ENCODE results near the gene CASZ1. TPM values are rescaled to one million over a fixed set of nuclear protein-coding genes. Genes with fewer than 3 reads are reported as not detected.

The CASZ1 gene
- total and polyA plus RNA-seq, 5 donors from 2014 or later, result 0.57 to 55.1 (median 1.1) TPM

DNA sequence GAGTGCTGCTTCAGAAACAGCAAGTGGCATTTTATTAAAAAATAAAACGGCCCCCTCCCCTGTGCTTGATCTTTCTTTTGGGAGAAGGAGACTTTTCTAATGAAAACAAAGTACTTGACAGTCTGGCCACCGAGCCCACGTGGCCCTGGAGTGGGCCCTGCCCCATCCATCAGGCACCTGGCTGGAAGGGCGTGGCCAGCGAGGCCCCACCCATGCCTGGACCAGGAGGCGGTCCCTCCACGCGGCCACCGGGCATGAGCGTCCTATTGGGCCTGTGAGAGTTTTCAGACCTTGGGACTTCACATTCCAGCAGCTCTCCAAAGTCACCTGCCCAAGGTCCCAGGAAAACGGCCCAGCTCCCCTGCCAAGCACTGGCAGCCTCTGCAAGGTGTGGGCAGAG, 144.7 kb downstream of the CASZ1 start:
- DNase-seq, result no peak
- H3K27ac ChIP-seq (ENCODE audit: insufficient read depth, low read length, poor library complexity, severe bottlenecking), result no peak overlapping the region
- H3K4me1 ChIP-seq (ENCODE audit: control insufficient read depth, insufficient read depth, low read length, poor library complexity, severe bottlenecking), result no peaks in the 10 kb centered on the region
- H3K27me3 ChIP-seq (ENCODE audit: control insufficient read depth, insufficient read depth, low read length), result no peaks in the 10 kb centered on the region
- no peaks in the 10 kb centered on the region for H3K36me3 ChIP-seq (ENCODE audit: control insufficient read depth, insufficient read depth, low read length)
- no peak for ATAC-seq (ENCODE audit: low read depth in 2 of 2)
- no peak overlapping the region for H3K27ac Mint-ChIP-seq
- H3K27me3 Mint-ChIP-seq, result no peaks in the 10 kb centered on the region
- H3K4me1 Mint-ChIP-seq, result no peaks in the 10 kb centered on the region
- no peak overlapping the region for H3K4me3 ChIP-seq (ENCODE audit: low read depth, low read length)
- no peaks in the 10 kb centered on the region for H3K9me3 ChIP-seq (ENCODE audit: control insufficient read depth in 2 of 2, low read length in 2 of 2)
- H3K4me3 Mint-ChIP-seq, result no peak overlapping the region
- H3K36me3 Mint-ChIP-seq, result peaks cover 9% of the 10 kb centered on the region
- no peaks in the 10 kb centered on the region for H3K9me3 Mint-ChIP-seq

DNA sequence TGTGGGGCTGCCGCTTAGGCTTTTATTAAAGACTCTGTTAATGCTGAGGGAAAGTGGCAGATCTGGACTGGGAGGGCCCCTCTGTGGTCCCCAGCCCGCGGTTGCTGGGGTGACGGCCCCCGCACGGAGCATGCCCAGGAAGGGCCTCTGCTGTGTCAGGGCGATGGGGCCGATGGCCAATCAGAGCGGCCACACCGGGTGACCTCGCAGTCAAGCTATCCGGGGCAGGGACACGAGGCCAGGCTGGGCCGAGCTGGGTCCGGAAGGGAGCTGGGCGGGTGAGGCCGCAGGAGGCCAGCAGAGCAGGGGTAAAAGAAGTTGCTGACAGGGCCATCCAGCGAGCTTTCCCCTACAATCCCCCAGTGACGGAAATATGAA, 145.1 kb downstream of the CASZ1 start:
- Histone ChIP-seq H3K4me3 (ENCODE audit: low read depth, low read length) (no peak overlapping the region), H3K27ac (ENCODE audit: insufficient read depth, low read length, poor library complexity, severe bottlenecking) (no peak overlapping the region), H3K27me3 (ENCODE audit: control insufficient read depth, insufficient read depth, low read length) (no peaks in the 10 kb centered on the region), H3K36me3 (ENCODE audit: control insufficient read depth, insufficient read depth, low read length) (no peaks in the 10 kb centered on the region), H3K4me1 (ENCODE audit: control insufficient read depth, insufficient read depth, low read length, poor library complexity, severe bottlenecking) (no peaks in the 10 kb centered on the region), H3K9me3 (ENCODE audit: control insufficient read depth in 2 of 2, low read length in 2 of 2) (no peaks in the 10 kb centered on the region)
- no peak overlapping the region for H3K4me3 Mint-ChIP-seq
- H3K9me3 Mint-ChIP-seq, result no peaks in the 10 kb centered on the region
- no peaks in the 10 kb centered on the region for H3K4me1 Mint-ChIP-seq
- no peak for DNase-seq
- peaks cover 9% of the 10 kb centered on the region for H3K36me3 Mint-ChIP-seq
- H3K27me3 Mint-ChIP-seq, result no peaks in the 10 kb centered on the region
- ATAC-seq (ENCODE audit: low read depth in 2 of 2), result no peak
- H3K27ac Mint-ChIP-seq, result no peak overlapping the region

DNA sequence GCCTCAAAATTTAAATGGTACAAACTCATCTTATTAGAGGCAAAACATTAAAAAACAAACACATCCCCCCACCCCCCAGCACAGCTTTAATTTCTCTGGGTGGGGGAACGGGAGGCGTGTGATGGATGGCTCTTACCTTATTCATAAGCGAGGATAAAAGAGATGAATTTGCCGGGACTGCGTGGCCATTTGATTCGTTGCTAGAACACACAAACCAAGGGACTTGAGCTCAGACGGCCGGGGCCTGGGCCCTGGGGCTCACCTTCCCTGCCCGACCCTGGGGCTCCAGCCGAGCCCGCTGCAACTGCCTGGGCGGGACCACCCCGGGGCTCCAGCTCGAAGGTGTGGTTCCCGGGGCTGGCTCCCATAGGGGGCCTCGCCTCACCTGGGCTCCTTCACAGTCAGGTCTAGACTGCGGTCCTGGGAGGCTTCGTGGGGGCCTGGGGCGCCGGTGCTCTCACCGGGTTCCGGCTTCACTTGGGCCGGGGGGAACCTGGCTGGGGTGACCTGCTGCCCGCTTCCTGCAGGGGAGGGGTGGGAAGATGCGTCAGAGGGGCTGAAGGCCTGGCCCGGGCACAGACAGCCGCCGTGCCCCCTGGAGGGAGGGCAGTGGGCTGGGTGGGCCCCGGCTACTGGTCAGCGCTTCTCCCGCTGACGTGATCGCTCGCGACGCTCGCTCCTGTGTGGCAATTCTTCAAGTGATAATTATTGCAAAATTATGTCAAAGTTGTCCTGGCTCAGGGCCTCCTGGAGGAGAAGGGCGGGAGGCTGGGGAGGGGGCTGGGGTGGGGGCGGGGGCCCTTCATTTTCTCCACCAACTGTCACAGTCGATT, 145.7 kb downstream of the CASZ1 start:
- Mint-ChIP-seq H3K27me3 (no peaks in the 10 kb centered on the region), H3K4me3 (no peak overlapping the region), H3K36me3 (peaks cover 5% of the 10 kb centered on the region), H3K27ac (no peak overlapping the region), H3K9me3 (no peaks in the 10 kb centered on the region), H3K4me1 (no peaks in the 10 kb centered on the region)
- Histone ChIP-seq H3K36me3 (ENCODE audit: control insufficient read depth, insufficient read depth, low read length) (no peaks in the 10 kb centered on the region), H3K27me3 (ENCODE audit: control insufficient read depth, insufficient read depth, low read length) (no peaks in the 10 kb centered on the region), H3K4me3 (ENCODE audit: low read depth, low read length) (no peak overlapping the region), H3K27ac (ENCODE audit: insufficient read depth, low read length, poor library complexity, severe bottlenecking) (no peak overlapping the region), H3K9me3 (ENCODE audit: control insufficient read depth in 2 of 2, low read length in 2 of 2) (no peaks in the 10 kb centered on the region), H3K4me1 (ENCODE audit: control insufficient read depth, insufficient read depth, low read length, poor library complexity, severe bottlenecking) (no peaks in the 10 kb centered on the region)
- no peak for DNase-seq
- ATAC-seq (ENCODE audit: low read depth in 2 of 2), result no peak

DNA sequence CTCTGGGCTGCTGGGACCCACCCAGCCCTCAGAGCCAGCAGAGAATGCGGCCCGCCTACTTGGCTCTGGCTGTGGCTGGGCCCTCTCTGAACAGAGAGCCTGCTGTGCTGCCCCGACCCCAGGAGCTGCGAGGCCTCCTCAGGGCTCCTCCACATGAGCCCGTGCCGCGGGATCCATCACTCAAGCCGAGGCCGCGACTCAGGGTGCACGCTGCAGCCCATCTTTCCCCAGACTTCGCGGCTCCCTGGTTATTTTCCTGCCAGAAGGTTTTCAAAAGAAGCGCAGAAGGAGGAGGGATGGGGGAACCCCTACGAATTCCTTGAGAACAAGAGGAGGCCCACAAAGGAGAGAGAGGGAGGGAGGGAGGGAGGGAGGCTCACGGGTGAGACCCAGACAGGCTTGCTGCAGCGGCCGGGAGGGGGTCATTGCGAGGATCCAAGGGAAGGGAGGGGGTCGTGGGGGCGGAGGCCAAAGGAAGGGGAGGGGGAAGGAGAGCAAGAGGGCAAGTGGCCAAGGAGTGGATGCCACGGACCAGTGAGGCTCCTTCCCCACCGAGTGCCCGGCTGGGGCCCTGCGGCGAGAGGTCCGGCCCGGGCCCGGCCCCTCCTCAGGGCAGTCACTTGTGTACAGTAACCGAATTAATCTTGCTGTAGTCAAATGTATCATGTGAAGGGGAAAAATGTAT, 146.8 kb downstream of the CASZ1 start:
- Histone ChIP-seq H3K4me3 (ENCODE audit: low read depth, low read length) (no peak overlapping the region), H3K27ac (ENCODE audit: insufficient read depth, low read length, poor library complexity, severe bottlenecking) (no peak overlapping the region), H3K36me3 (ENCODE audit: control insufficient read depth, insufficient read depth, low read length) (peaks cover 3% of the 10 kb centered on the region), H3K4me1 (ENCODE audit: control insufficient read depth, insufficient read depth, low read length, poor library complexity, severe bottlenecking) (no peaks in the 10 kb centered on the region), H3K27me3 (ENCODE audit: control insufficient read depth, insufficient read depth, low read length) (no peaks in the 10 kb centered on the region), H3K9me3 (ENCODE audit: control insufficient read depth in 2 of 2, low read length in 2 of 2) (no peaks in the 10 kb centered on the region)
- no peaks in the 10 kb centered on the region for H3K27me3 Mint-ChIP-seq
- H3K4me3 Mint-ChIP-seq, result no peak overlapping the region
- DNase-seq (no peak), ATAC-seq (ENCODE audit: low read depth in 2 of 2) (no peak)
- peaks cover 5% of the 10 kb centered on the region for H3K36me3 Mint-ChIP-seq
- no peaks in the 10 kb centered on the region for H3K9me3 Mint-ChIP-seq
- H3K4me1 Mint-ChIP-seq, result no peaks in the 10 kb centered on the region
- H3K27ac Mint-ChIP-seq, result no peak overlapping the region

DNA sequence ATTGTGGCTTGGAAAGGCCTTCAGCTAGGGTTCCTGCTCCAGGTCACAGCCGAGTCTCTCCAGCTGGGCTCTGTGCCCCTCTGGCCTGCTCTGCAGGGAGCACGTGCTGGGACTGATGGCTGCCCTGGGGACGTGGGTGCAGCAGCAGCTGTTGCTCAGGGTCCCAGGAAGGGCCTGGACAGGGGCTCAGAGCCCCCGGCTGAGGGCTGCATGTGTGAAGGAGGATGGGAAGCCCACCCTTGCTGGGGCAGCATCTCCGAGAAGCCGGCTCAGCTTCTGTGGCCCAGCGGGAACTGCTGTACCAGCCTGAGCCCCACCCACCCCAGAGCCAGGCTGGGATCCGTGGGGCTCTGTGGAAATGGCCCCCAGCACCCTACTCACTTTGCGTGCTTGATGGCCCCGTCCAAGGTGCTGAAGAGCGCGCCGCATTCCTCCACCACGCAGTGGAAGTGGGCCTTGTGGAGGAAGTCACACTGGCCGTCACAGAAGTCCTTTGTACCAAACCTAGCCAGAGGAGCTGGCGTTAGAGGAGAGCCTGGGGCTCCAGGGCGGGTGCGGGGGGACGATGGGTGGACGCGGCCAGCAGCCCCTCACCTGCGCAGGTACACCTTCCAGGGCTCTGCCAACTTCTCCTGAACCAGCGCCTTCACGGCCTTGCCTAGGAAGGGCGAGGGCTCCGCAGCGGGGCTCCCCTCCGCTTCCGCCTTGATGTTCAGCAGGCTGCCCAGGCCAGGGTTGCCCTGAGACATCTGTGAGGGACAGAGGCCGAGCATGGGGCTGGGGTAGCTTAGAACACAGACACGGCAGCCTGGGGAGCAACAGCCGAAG, 147.5 kb downstream of the CASZ1 start:
- Histone ChIP-seq H3K27ac (ENCODE audit: insufficient read depth, low read length, poor library complexity, severe bottlenecking) (no peak overlapping the region), H3K36me3 (ENCODE audit: control insufficient read depth, insufficient read depth, low read length) (peaks cover 3% of the 10 kb centered on the region), H3K9me3 (ENCODE audit: control insufficient read depth in 2 of 2, low read length in 2 of 2) (no peaks in the 10 kb centered on the region), H3K4me1 (ENCODE audit: control insufficient read depth, insufficient read depth, low read length, poor library complexity, severe bottlenecking) (no peaks in the 10 kb centered on the region), H3K27me3 (ENCODE audit: control insufficient read depth, insufficient read depth, low read length) (no peaks in the 10 kb centered on the region), H3K4me3 (ENCODE audit: low read depth, low read length) (no peak overlapping the region)
- Mint-ChIP-seq H3K9me3 (no peaks in the 10 kb centered on the region), H3K4me3 (no peak overlapping the region), H3K27me3 (no peaks in the 10 kb centered on the region), H3K36me3 (peaks cover 4% of the 10 kb centered on the region), H3K4me1 (no peaks in the 10 kb centered on the region), H3K27ac (no peak overlapping the region)
- DNase-seq (no peak), ATAC-seq (ENCODE audit: low read depth in 2 of 2) (no peak)

DNA sequence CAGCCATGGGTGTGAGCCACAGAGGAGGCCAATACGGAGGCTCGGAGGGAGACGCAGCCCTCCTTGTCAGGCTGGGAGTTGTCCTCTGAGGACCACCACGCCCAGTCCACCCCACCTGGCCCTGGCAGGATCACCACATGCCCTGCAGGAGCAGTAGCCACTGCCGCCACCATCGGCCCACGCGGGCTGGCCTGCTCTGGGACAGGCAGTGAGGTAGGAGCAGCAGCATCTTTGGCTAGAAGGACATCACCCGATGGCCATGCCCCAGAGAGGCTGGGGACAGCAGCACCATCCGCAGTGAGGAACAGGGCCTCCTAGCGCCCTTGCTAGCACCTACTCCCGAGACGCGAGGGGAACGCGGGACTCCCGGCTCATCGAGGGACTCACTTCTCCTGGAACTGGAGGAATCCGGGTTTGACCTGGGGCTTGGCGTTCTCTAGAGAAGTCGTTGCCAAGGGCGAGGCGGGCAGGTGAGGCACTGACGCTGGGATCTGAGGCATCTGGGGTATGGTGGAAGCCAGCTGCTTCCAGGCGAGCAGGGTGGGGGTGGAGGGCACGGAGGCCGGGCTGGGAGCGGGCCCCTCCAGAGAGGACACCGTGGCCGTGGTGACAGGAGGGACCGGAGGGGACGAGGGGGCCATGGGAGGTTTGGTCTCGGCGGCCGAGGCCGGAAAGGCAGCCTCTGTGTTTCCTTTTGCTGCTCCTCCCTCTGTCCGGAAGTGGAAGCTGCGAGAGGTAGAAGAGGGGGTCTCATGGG, 148.9 kb downstream of the CASZ1 start:
- Mint-ChIP-seq H3K9me3 (no peaks in the 10 kb centered on the region), H3K36me3 (no peaks in the 10 kb centered on the region), H3K4me3 (no peak overlapping the region), H3K4me1 (no peaks in the 10 kb centered on the region), H3K27me3 (no peaks in the 10 kb centered on the region), H3K27ac (no peak overlapping the region)
- DNase-seq (no peak), ATAC-seq (ENCODE audit: low read depth in 2 of 2) (no peak)
- Histone ChIP-seq H3K27me3 (ENCODE audit: control insufficient read depth, insufficient read depth, low read length) (no peaks in the 10 kb centered on the region), H3K36me3 (ENCODE audit: control insufficient read depth, insufficient read depth, low read length) (peaks cover 3% of the 10 kb centered on the region), H3K9me3 (ENCODE audit: control insufficient read depth in 2 of 2, low read length in 2 of 2) (no peaks in the 10 kb centered on the region), H3K4me3 (ENCODE audit: low read depth, low read length) (no peak overlapping the region), H3K27ac (ENCODE audit: insufficient read depth, low read length, poor library complexity, severe bottlenecking) (no peak overlapping the region), H3K4me1 (ENCODE audit: control insufficient read depth, insufficient read depth, low read length, poor library complexity, severe bottlenecking) (no peaks in the 10 kb centered on the region)

DNA sequence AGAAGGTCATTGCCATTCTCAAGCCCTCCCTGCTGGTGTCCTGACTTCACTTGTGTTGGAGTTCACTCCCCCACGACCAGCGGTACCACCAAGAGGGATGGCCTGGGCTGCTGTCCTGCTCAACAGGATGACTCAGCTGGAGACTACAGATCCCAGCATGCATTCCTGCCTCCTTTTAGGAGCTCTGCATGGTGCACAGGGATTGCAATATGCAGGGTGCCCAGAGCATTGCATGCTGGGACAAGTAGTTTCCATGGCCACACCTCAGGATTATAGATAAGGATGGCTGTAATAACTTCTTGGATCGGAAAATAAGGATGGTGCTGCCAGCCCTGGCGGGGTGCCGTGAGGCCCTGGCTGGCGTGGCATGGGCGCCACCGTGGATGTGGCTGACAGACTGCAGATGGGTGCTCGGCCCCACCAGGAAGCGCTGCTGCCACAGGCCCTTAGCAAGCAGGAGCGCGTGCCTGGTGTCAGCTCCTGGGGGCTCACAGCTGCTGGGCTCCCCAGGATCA, 150.0 kb downstream of the CASZ1 start:
- Mint-ChIP-seq H3K27ac (no peak overlapping the region), H3K4me1 (no peaks in the 10 kb centered on the region), H3K4me3 (no peak overlapping the region), H3K9me3 (no peaks in the 10 kb centered on the region), H3K36me3 (no peaks in the 10 kb centered on the region), H3K27me3 (no peaks in the 10 kb centered on the region)
- H3K9me3 ChIP-seq (ENCODE audit: control insufficient read depth in 2 of 2, low read length in 2 of 2), result no peaks in the 10 kb centered on the region
- H3K27me3 ChIP-seq (ENCODE audit: control insufficient read depth, insufficient read depth, low read length), result no peaks in the 10 kb centered on the region
- DNase-seq (no peak), ATAC-seq (ENCODE audit: low read depth in 2 of 2) (no peak)
- no peaks in the 10 kb centered on the region for H3K4me1 ChIP-seq (ENCODE audit: control insufficient read depth, insufficient read depth, low read length, poor library complexity, severe bottlenecking)
- H3K36me3 ChIP-seq (ENCODE audit: control insufficient read depth, insufficient read depth, low read length), result peaks cover 3% of the 10 kb centered on the region
- no peak overlapping the region for H3K4me3 ChIP-seq (ENCODE audit: low read depth, low read length)
- no peak overlapping the region for H3K27ac ChIP-seq (ENCODE audit: insufficient read depth, low read length, poor library complexity, severe bottlenecking)

All from CD4-positive, CD25-positive, alpha-beta regulatory T cell (primary cell).